Keratinocyte (primary cell): ENCODE results near the gene HLA-C. TPM values are rescaled to one million over a fixed set of nuclear protein-coding genes. Genes with fewer than 3 reads are reported as not detected.

Experiments
- DNase-seq: peaks from one replicate; pipeline ENCODE4 v3.0.0-alpha.2; 2011; ENCODE audit warnings: low read depth, missing footprints, low spot score
- FAIRE-seq: peaks from 2 replicates; lab custom pipeline; 2011; peaks lifted over from hg19 to GRCh38; lab: Jason Lieb, UNC
- H2AFZ ChIP-seq: 2 replicates; pipeline ENCODE4 v1.6.0; 2012; ENCODE audit warnings: low read length, control low read depth, inconsistent platforms; ENCODE audit not compliant: control insufficient read depth
- H3K27ac ChIP-seq: 2 replicates; pipeline ENCODE4 v1.5.1; 2011; ENCODE audit warnings: low read length; ENCODE audit not compliant: control insufficient read depth, insufficient read depth
- H3K27me3 ChIP-seq: 3 replicates; pipeline ENCODE4 v1.6.0; 2011; ENCODE audit warnings: low read length; ENCODE audit not compliant: control insufficient read depth, insufficient read depth; ENCODE audit errors: extremely low read depth
- H3K36me3 ChIP-seq, 2 experiments: 2 replicates in 1 of 2; 3 replicates in 1 of 2; pipeline ENCODE4 v1.5.1; 2011; ENCODE audit warnings: low read length in 2 of 2, mild to moderate bottlenecking in 1 of 2; ENCODE audit not compliant: control insufficient read depth in 2 of 2, insufficient read depth in 2 of 2; ENCODE audit errors: extremely low read depth in 1 of 2
- H3K4me1 ChIP-seq: 3 replicates; pipeline ENCODE4 v1.5.1; 2011; ENCODE audit warnings: low read length; ENCODE audit not compliant: control insufficient read depth, insufficient read depth; ENCODE audit errors: extremely low read depth
- H3K4me2 ChIP-seq: 3 replicates; pipeline ENCODE4 v1.6.0; 2011; ENCODE audit warnings: low read depth, low read length; ENCODE audit not compliant: control insufficient read depth, insufficient read depth; ENCODE audit errors: extremely low read depth
- H3K4me3 ChIP-seq, 3 experiments: fragments of 200-600 bp in 1 of 3; sonication (generic) in 1 of 3; 2 replicates in 2 of 3; 3 replicates in 1 of 3; pipeline ENCODE4 v1.5.1; 2011 to 2016; ENCODE audit warnings: low read length in 3 of 3, mild to moderate bottlenecking in 3 of 3, control low read depth in 2 of 3, inconsistent platforms in 1 of 3, low read depth in 1 of 3, mixed read lengths in 1 of 3, mixed run types in 1 of 3, moderate library complexity in 1 of 3; ENCODE audit not compliant: control insufficient read depth in 2 of 3, insufficient read depth in 2 of 3; ENCODE audit errors: extremely low read depth in 1 of 3
- H3K79me2 ChIP-seq: 2 replicates; pipeline ENCODE4 v1.6.0; 2012; ENCODE audit warnings: low read length; ENCODE audit not compliant: control insufficient read depth, insufficient read depth
- H3K9ac ChIP-seq: 3 replicates; pipeline ENCODE4 v1.6.0; 2011; ENCODE audit warnings: low read length; ENCODE audit not compliant: control insufficient read depth, insufficient read depth; ENCODE audit errors: extremely low read depth
- H3K9me1 ChIP-seq: 3 replicates; pipeline ENCODE4 v1.6.0; 2011; ENCODE audit warnings: low read length; ENCODE audit not compliant: control insufficient read depth, insufficient read depth; ENCODE audit errors: extremely low read depth
- H3K9me3 ChIP-seq: 2 replicates; pipeline ENCODE4 v1.5.1; 2012; ENCODE audit warnings: low read depth, low read length; ENCODE audit not compliant: control insufficient read depth
- H4K20me1 ChIP-seq: 3 replicates; pipeline ENCODE4 v1.6.0; 2011; ENCODE audit warnings: low read length; ENCODE audit not compliant: control insufficient read depth, insufficient read depth; ENCODE audit errors: extremely low read depth
- EZH2 ChIP-seq: IDR thresholded peaks from one replicate; pipeline ENCODE4 v1.6.1; 2012; ENCODE audit warnings: inconsistent platforms, mild to moderate bottlenecking, low read length, moderate library complexity
- dilution Hi-C: fragments of 300-500 bp; cut with MboI; formaldehyde crosslinking; loops from one replicate; pipeline ENCODE4 v1.7.0; 2020; ENCODE audit warnings: low sequenced_read_pairs; ENCODE audit not compliant: extremely low pct_ligation_motif_present
- polyA plus RNA-seq, 5 experiments: library from polyadenylated mRNA; depleted of rRNA in 3 of 5; stranded (reverse) in 3 of 5; stranded (forward) in 1 of 5; unstranded in 1 of 5; fragments of >200 nt; gene quantifications; 1 replicate in 1 of 5; 2 replicates in 3 of 5; 3 replicates in 1 of 5; pipeline versions ENCODE4 v1.2.1 to v1.2.3, GENCODE V29; 2011 to 2012; ENCODE audit warnings: missing spikeins in 2 of 5, low read depth in 1 of 5, low replicate concordance in 1 of 5
- TF ChIP-seq, protein P1 (sequence below), 3 experiments: IDR thresholded peaks in 1 of 3; conservative IDR thresholded peaks in 1 of 3; optimal IDR thresholded peaks in 1 of 3; 2 replicates in 2 of 3; 3 replicates in 1 of 3; pipeline versions ENCODE3 to v1.5.1; 2011; ENCODE audit warnings: low read length in 3 of 3, mild to moderate bottlenecking in 3 of 3, moderate library complexity in 2 of 3, control low read depth in 1 of 3, inconsistent platforms in 1 of 3; ENCODE audit not compliant: insufficient read depth in 2 of 3; ENCODE audit errors: extremely low read depth in 1 of 3

HLA-C gene
- polyA plus RNA-seq, 1 donor (not counting 4 experiments of a cell fraction or from before 2014, with no cell fraction given), result 330 TPM

DNA sequence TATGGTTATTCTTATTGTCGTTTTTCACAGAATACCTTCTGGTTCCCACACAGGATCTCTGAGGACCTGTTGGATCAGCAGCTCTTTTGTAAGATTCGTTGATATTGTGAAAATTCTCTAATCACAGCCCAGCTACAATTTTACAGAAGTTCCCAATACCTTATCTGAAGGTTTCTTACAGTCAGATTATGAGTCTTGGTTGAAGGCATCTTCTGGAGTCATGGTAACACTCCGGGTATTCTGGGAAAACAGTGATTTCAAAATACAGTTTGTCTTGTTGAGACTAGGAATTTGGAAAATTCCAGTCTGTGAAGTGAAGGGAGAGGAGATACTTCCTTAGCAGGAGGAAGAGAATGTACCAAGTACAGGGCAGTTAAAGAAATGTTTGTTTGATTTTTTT is 22.2 kb upstream of the HLA-C start:
- H3K9ac ChIP-seq, result no peak overlapping the region
- dilution Hi-C loops, result no loop called here
- H2AFZ ChIP-seq, result no peak overlapping the region
- no peaks in the 10 kb centered on the region for H3K9me3 ChIP-seq
- no peaks in the 10 kb centered on the region for H3K9me1 ChIP-seq
- H3K4me3 ChIP-seq, result no peak overlapping the region
- no peak overlapping the region for H3K27ac ChIP-seq
- no peak overlapping the region for H3K4me2 ChIP-seq
- no peaks in the 10 kb centered on the region for H3K36me3 ChIP-seq
- no peaks in the 10 kb centered on the region for H3K4me1 ChIP-seq
- H4K20me1 ChIP-seq, result no peaks in the 10 kb centered on the region
- H3K79me2 ChIP-seq, result no peaks in the 10 kb centered on the region
- H3K27me3 ChIP-seq, result no peaks in the 10 kb centered on the region
- FAIRE-seq (no peak), DNase-seq (no peak)
- TF ChIP-seq, protein P1, sequence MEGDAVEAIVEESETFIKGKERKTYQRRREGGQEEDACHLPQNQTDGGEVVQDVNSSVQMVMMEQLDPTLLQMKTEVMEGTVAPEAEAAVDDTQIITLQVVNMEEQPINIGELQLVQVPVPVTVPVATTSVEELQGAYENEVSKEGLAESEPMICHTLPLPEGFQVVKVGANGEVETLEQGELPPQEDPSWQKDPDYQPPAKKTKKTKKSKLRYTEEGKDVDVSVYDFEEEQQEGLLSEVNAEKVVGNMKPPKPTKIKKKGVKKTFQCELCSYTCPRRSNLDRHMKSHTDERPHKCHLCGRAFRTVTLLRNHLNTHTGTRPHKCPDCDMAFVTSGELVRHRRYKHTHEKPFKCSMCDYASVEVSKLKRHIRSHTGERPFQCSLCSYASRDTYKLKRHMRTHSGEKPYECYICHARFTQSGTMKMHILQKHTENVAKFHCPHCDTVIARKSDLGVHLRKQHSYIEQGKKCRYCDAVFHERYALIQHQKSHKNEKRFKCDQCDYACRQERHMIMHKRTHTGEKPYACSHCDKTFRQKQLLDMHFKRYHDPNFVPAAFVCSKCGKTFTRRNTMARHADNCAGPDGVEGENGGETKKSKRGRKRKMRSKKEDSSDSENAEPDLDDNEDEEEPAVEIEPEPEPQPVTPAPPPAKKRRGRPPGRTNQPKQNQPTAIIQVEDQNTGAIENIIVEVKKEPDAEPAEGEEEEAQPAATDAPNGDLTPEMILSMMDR (optimal IDR thresholded peaks at IDR 0.05 in 1 of 3, IDR thresholded peaks at IDR 0.05 in 1 of 3, conservative IDR thresholded peaks at IDR 0.05 in 1 of 3; ENCODE audit: extremely low read depth in 1 of 3, insufficient read depth in 2 of 3, low read length in 3 of 3), result no peak
- TF ChIP-seq EZH2, result no peak

DNA sequence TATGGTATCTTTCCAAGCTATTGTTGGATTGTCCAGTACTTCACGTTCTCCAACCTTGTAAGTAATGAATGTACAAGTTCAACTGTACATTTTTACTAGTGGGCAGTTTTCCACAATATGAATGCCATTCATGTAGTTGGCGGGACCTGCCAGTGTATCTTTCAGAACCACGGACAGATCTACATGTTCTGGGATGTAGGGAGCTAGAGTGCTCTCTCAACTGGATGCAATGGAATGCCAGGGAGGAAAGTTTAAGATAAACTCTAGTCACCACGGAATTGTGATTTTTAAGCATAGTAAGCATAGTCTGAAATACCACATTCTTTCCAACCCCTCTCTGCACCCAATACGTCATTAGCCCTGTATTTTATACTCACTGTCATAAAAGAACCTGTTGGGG is 21.5 kb upstream of the HLA-C start:
- H3K27ac ChIP-seq, result no peak overlapping the region
- H3K4me1 ChIP-seq, result no peaks in the 10 kb centered on the region
- H2AFZ ChIP-seq, result no peak overlapping the region
- TF ChIP-seq, protein P1 (optimal IDR thresholded peaks at IDR 0.05 in 1 of 3, IDR thresholded peaks at IDR 0.05 in 1 of 3, conservative IDR thresholded peaks at IDR 0.05 in 1 of 3; ENCODE audit: extremely low read depth in 1 of 3, insufficient read depth in 2 of 3, low read length in 3 of 3), result no peak
- no peak for TF ChIP-seq EZH2
- no peak for DNase-seq
- FAIRE-seq, result peak; percentile 78
- H3K79me2 ChIP-seq, result no peaks in the 10 kb centered on the region
- H3K4me2 ChIP-seq, result no peak overlapping the region
- H4K20me1 ChIP-seq, result no peaks in the 10 kb centered on the region
- H3K27me3 ChIP-seq, result no peaks in the 10 kb centered on the region
- dilution Hi-C loops, result no loop called here
- H3K9me1 ChIP-seq, result no peaks in the 10 kb centered on the region
- no peak overlapping the region for H3K9ac ChIP-seq
- H3K4me3 ChIP-seq, result no peak overlapping the region
- no peaks in the 10 kb centered on the region for H3K36me3 ChIP-seq
- no peaks in the 10 kb centered on the region for H3K9me3 ChIP-seq
